NCI-H345 treated with DMSO at 0.1 percent for 48 hours (cell line): ENCODE measurements around the gene EYS.

Experiments used
- DNase-seq: peaks from one replicate; lab custom pipeline; 2025; ENCODE audit not compliant: unreplicated experiment; lab: John Stamatoyannopoulos, UW

The EYS gene

DNA sequence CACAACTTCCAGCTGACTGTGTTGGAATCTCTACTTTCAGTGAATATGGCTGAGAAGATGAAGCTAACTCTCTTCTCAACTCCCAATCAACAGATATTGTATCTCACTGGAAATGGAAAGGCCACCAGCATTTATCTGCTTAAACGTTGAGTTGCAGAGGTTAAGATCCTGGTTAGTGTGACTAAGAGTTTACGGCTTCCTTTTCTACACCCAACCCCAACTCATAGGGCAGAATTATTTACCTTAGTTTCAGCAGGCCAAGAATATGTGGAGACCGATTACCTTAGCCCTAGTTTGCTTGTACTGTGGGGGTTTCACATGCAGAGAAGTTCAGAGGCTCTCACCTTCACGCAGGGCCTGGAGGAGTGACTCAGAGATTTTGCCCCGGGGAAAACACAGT lies 1026.6 kb downstream of the EYS start:
- DNase-seq = no peak

DNA sequence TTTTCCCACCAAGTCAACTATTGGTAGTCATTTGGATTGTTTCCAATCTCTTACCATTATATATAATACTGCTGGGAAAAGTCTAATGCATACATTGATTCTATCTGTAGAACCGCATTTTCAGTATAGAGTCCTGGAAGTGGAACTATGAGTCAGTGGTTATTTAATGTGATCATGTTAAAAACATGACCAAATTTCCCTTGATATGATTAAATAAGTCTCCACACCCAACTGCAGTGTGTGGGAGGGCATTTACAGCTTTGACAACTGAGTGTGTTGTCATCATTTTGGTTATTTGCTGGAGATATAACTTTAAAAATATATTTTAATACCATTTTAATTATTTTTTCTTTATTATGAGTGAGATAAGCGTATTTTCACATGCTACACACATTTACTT lies 1027.6 kb downstream of the EYS start:
- no peak for DNase-seq

DNA sequence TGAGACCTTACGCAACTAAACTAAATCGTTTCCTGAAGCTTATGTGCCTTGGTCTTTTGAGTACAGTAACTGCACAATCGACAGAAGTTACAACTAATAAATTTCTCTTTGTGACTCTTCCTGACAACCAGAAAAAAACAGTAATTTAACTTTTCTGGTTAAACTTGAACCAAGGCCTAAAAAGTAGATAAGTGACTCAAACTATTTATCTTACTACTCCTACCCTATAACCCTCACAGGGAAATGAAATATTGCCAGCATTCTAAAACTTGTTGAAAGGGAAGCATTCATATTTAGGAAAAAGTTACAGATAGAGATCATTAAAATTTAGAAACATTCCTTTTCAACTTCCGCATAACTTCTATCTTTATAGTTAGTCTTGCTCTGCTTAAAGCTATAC lies 1034.4 kb downstream of the EYS start:
- DNase-seq = no peak

DNA sequence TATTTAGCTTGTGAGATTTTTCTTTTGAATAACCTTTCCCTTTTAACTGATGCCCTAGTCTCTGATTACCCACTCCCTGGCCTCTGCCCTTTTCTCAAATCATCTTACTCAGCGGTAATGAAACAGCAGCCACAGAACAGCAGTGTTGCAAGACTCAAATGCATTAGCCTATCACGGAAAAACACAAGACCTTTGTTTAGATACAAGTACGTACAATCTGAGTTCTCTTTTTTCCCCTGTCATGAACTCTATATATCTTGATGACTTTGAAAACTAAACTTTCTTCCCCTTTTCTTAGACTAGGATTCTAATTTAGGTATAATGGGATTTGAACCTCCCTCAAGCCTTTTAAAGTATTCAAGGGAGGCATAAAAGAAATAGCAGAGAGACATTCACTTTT lies 1034.9 kb downstream of the EYS start:
- DNase-seq = no peak

DNA sequence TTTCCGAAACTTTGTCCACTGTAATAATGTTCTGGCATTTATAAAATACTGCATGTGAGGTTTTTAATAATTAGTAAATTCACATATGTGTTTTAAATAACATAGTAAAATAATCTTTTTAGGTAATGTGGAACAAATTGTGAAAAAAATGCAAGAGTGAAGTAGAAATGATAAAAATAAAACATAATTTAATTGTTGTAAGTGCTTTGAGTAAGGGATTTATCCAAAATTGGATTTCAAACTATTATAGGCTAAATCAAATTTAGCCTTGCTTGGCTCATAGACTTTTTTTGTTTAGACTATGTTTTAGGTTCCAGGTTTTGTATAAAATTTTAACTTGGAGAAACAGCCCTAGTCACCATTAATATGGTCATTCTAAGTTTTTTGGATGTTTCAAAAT lies 1041.9 kb downstream of the EYS start:
- DNase-seq = no peak

DNA sequence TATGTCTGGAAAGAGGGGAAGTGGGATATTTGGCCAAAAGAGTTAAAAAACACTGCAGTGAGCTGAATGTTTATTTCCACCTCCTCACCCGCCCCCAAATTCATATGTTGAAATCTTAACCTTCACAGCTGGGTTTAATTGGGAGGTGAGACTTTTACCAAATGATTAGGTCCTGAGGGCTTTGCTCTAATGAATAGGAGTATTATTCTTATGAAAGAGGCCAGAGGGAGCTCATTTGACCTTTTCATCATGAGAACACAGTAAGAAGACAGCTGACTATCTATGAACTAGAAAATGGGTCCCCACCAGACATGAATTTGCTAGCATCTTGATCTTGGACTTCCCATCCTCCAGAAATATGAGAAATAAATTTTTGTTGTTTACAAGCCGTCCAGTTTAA lies 1042.5 kb downstream of the EYS start:
- no peak for DNase-seq

DNA sequence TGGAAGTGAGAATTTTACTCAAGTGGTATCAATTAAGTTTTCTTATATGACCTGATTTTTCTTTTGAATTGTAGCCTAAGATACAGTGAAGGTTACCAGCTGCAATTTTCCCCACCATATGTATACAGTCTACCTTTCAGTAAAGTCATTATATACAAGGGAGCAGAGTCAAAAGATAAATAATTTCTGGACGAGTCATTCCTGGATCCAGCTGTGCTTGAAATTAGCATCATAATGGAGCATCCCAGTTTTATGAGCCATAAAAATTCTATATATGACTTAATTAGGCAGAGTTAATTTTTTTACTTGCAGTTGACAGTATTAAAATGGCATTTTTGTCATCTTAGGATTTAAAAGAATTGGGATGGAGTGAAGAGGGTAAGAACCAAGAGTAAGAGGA lies 1063.0 kb downstream of the EYS start:
- no peak for DNase-seq

DNA sequence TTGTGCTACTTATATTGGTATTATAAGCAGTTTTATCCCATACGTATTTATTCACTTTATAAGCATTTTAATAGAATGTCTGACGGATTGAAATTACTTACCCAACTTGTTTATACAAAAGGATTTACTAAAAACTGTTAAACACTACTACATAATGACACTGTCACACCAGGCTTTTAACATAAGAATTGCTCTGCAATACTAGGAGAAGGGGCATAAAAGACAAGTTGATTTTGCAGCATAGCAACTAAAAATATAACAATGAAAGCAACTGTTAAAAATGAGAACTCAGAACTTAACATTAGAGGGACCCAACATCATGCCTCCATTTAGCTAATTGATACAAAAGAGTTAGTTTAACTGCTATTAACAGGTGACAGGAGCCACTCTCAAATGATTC lies 1076.1 kb downstream of the EYS start:
- DNase-seq = no peak

DNA sequence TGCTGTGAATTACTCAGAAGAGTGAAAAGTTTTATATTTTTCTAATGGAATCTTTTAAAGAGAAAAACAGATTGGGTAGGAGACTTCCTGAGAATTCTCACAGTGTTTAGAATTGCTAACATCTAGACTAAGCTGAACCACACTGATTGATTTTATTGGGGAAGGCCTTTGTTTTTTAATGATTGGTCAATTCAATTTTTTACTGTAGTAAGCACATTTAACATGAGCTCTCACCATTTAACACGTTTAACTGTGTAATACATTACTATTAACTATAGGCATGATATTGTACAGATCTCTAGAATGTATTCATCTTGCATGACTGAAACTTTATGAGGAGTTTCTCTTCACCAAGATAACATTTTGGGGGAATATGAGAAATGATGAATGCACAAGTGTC lies 1084.1 kb downstream of the EYS start:
- DNase-seq = no peak

DNA sequence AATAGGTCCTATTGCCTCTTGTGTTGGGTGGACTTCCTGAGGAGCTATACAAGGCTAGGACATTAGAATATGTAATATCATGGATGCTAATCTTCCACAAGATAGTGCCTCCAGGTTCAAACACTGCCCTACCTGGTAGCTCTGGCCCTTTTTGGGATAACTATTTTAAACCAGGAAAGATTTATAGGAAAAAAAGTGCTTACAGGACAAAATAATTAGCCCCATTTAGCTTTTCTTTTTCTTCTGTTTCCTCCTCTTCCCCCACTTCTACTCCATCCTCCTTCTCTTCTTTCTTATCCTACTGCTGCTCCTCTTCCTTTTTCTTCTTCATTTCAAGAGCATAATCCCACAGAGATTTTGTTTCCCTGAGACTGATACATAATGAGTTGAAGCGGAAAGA lies 1104.0 kb downstream of the EYS start:
- no peak for DNase-seq

DNA sequence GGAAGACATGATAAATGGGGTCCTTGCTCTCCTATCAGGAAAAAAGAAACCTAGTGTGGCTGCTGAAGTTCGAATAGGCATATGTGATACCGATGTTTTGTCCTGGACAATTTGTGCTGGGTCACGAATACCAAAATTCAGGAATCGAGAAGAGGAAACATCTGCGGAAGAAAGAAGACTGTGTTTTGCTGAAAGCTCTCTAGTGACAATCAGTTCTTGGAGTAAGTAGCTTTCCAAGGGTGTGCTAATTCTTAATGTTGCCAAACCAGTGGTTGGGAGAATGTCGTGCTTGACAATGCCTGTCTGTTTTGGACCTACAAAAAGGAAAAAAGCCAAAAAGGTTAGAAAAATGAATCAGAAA lies 1115.4 kb downstream of the EYS start:
- DNase-seq = no peak

DNA sequence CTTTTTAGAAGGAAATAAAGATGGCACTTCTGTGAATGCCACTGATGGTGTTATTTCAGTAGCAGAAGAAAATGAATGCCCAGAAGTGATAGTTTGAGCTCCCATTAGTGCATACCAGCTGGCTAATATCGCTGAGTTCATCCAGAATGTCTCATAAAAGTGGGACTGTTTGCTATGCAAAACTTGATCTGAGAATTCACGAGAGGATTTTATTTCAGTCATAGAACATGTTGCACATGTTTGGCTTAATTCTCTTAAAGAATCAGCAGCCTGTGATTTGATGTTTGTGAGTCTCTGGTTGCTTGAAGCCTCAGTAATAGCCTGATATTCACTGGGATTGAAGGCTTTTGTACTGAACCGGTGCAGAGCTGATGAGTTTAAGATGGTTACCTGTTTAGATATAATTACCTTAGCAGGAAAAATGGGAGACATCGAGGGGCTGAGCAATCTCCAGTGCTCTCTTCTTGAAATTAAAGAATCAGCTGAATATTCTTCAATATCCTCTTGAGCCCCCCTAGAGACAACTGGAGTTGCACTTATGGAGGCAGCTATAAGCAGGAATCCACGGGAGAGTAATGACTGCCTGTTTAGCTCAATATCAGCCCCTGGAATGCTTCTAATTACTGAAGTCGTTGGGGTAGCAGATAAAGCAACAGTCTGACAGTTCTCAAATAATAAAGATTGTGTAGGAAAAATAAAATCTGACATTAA lies 1115.9 kb downstream of the EYS start:
- DNase-seq = no peak

DNA sequence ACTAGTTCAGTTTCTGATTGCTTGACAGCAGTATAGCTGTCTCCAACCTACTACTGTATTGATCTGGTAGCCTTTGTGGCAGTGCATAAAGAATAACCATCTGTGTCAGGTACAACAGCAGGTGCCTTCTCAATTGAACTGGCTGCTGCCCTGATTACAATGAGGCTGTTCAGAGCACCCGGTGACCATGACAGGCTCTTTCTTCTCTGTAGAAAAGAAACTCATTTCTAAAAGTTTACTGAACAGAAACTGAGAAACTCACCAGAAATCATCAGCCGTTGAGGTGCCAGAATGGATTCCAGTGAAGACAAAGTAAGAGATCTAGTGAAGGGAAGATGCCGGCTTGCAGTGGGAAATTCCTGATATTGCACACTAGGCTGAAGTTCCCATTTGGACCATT lies 1117.1 kb downstream of the EYS start:
- DNase-seq = peak; percentile 13

DNA sequence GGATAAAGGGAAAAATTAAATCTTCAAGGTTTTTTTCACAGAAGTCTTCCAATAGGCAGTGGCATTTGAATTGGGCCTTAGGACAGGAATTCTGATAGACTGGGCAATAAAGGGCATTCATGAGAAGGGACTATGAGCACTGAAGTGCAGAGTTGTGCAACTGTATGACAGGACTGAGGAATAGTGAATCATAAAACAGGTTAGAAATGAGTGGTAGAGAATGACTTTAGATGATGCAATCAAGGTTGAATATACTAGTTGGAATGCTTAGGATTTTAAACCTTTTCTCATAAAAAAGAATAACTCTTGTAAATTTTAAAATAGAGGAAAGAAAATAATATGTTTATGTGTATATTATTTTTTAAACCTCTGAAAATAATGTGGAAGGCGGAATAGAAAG lies 1126.7 kb downstream of the EYS start:
- DNase-seq = no peak

DNA sequence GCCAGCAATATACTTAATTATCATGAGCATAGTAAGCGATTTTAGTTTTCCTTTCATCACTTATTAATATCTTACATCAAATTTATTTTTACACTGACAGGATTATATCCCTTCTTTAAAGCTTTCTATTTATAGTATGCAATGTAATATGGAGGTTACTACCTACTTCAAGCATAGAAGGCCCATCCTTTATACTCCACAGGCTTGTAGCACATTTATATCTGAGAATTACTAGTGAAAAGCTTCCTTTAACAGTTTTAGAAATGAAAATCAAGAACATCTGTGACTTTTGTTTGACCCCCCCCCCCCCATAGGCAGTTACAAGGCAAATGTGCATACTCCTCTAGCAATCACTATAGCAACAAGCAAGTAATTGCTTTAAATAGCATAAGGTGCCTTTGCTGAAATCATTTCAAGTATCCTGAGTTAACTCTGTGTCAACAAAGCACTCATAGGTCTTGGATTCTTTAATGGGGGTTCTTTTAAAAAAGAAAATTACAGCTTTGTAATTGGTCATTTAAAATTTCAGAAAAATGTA lies 1153.7 kb downstream of the EYS start:
- DNase-seq = no peak

DNA sequence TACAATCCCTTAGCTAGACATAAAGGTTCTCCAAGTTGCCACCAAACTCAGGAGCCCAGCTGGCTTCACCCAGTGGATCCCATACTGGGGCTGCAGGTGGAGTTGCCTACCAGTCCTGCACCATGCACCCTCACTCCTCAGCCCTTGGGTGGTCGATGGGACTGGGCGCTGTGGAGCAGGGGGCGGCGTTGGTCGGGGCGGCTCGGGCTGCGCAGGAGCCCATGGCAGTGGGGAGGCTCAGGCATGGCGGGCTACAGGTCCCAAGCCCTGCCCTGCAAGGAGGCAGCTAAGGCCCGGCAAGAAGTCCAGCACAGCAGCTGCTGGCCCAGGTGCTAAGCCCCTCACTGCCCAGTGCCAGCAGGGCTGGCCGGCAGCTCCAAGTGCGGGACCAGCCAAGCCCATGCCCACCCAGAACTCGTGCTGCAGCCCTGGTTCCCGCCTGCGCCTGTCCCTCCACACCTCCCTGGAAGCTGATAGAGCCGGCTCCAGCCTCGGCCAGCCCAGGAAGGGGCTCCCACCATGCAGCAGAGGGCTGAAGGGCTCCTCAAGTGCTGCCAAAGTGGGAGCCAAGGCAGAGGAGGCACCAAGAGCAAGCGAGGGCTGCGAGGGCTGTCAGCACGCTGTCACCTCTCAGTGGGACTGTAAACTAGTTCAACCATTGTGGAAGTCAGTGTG lies 1159.3 kb downstream of the EYS start:
- DNase-seq = no peak

DNA sequence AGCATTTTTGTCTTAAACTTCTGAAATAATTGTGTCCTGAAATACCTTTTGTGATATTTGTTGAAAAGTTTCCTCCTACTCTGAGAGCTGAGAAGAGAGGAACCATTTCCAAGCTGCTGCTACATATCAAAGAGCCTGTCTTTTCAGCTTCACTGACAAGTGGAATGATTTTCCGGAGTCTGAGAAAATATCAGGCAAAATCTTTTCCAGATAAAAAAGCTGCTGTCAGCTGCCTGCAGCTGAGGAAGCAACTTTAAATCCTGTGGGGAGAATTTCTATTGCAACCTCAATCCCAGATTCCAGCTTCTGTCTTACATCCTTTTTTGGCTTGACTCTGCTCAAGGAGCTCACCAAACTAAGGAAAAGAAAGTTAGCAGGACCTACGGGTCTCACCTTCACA lies 1167.1 kb downstream of the EYS start:
- DNase-seq = no peak

DNA sequence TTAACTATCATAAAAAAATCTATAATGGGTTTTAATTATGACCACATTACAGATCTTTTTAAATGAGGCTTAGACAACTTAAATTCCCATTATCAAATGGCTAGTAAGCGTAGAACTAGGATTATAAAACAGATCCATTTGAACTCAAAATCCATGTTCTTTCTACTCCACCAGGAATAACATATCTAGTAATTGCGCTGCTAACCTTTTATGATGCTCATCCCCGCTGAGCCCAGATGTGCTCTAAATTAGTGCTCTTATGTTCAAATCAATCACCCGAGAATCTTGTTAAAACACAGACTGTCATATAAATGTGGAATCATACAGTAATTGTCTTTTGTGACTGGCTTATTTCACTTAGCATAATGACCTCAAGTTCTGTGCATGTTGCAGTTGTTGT lies 1168.3 kb downstream of the EYS start:
- no peak for DNase-seq

DNA sequence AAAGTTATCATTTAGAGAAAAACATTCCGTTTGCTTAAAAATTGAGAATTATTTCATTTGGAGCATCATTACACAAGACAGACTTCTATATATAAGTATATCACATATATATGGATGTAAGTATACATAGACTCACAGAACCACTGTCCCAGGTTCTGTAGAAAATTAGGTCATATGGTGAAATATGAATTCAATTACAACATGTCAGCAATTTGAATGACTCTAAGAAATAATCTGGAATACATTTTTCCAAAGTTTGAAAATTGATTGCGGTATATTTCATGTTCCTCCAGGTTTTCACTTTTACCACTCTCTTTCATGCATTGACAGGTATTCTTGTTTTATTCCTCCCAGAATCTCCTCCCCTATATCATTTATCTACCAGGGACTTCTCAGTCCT lies 1179.1 kb downstream of the EYS start:
- no peak for DNase-seq

DNA sequence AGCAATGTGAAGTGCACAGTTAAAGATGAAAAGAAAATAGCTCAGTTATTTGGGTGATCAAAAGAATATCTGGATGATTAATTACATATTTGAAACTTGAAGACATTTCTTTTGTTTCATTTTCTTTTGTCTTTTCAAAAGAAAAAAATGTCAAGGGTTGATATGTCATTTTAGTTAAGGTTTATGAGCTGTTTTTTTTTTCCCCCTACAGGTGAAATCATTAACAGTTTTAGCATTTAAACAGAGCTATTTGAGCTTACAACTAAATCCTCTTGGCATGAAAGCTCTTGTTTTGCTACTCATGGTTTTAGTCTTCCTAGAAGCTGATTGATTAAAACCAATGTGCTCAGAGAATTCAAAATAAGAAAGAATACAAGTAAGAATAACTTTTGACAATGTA lies 1184.2 kb downstream of the EYS start:
- no peak for DNase-seq

DNA sequence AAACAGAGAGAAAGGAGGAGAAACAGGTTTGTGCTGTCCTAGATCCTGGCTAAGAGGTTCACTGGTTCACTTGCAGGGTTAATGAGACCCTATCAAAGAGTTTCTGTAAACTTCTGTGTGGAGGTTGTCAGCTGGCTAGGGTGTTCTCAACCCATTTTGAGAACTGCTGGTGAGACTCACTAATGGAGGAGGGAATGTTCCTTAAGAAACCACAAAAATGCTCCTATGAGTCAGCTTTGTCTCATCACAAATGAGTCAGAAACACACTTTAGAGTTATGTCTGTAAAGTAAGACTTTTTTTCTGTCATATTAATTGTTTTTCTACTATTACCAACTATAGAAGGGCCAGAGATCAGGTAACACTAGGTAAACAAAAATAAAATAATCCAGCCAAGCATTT lies 1187.0 kb downstream of the EYS start:
- DNase-seq = no peak

DNA sequence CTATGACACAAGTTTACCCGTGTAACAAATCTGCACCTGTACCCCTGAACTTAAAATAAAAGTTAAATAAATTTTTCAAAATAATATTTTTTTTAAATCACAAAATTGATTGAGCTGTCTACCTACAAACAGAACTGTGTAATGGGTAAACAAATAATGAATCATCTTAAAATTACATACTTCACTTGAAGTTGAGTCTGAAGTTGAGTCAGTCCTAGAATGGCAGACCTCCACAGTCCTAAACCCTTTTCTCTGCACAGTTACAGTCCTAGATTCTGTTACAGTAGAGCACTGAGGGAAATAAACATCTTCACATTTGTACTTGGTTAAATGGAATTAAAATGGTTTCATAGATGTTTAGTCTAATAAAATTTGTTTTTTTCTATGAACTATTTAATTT lies 1190.6 kb downstream of the EYS start:
- no peak for DNase-seq

DNA sequence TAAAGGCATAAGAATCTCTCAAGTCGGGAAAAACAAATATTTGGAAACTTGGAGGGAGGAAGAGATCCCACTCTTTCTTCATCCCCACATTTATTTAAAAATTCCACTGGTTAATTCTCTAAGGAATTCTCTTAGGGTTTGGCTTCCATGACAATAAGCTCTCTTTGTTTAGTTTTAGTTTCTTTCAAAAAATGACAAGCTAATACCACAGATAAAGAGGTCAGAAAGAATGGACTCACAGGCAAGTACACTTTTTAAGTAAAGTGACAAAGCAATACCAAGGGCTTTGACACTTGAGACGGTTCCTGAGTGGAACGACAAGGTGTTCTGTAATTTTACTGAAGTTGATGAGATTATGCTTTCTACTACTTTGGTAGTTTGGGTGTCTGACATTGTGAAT lies 1199.4 kb downstream of the EYS start:
- no peak for DNase-seq
